Activated CD4-positive, alpha-beta T cell treated with anti-CD3 and anti-CD28 coated beads for 4 hours (primary cell): ENCODE data around the gene SYTL2.

Experiments used
- DNase-seq, 2 donors: peaks; one replicate each; pipeline ENCODE4 v3.0.0-alpha.2; 2020

Gene SYTL2

GRCh38 chr11:85647604-85648299 lies 163.2 kb downstream of the SYTL2 start, which contains the start of gene TMEM126A:
Gene TMEM126A (plus strand): TSS chr11:85647967. CDS start chr11:85650256, 2,289 bp downstream.
- DNase-seq: peak; percentile 89

GRCh38 chr11:85647078-85647477 lies 163.9 kb downstream of the SYTL2 start:
- no peak for DNase-seq
